Fibroblast of lung (primary cell): ENCODE data around the gene ADAD2. TPM values are rescaled to one million over a fixed set of nuclear protein-coding genes. Genes with fewer than 3 reads are reported as not detected.

Experiments
- DNase-seq, 2 donors: peaks; one replicate each; pipeline versions ENCODE4 v3.0.0 to v3.0.0-alpha.2; 2010; ENCODE audit warnings: low read depth in 2 of 2
- H2AFZ ChIP-seq: 2 replicates; pipeline ENCODE4 v1.5.1; 2012; ENCODE audit warnings: low read length, control low read depth, inconsistent platforms
- H3K27ac ChIP-seq: 2 replicates; pipeline ENCODE4 v1.5.1; 2011; ENCODE audit warnings: low read length, control low read depth; ENCODE audit not compliant: insufficient read depth
- H3K27me3 ChIP-seq: 2 replicates; pipeline ENCODE4 v1.5.1; 2011; ENCODE audit warnings: mild to moderate bottlenecking, low read length; ENCODE audit not compliant: control insufficient read depth, insufficient read depth
- H3K36me3 ChIP-seq: 2 replicates; pipeline ENCODE4 v1.5.1; 2011; ENCODE audit warnings: low read length; ENCODE audit not compliant: control insufficient read depth, insufficient read depth
- H3K4me1 ChIP-seq: 2 replicates; pipeline ENCODE4 v1.5.1; 2011; ENCODE audit warnings: low read length; ENCODE audit not compliant: control insufficient read depth, insufficient read depth; ENCODE audit errors: extremely low read depth
- H3K4me2 ChIP-seq: 2 replicates; pipeline ENCODE4 v1.5.1; 2011; ENCODE audit warnings: low read length, control low read depth; ENCODE audit not compliant: insufficient read depth; ENCODE audit errors: extremely low read depth
- H3K4me3 ChIP-seq, 4 experiments: fragments of 200-600 bp in 1 of 4; sonication (generic) in 1 of 4; replicated peaks in 1 of 4; 2 replicates each; pipeline ENCODE4 v1.5.1; 2011 to 2016; ENCODE audit warnings: low read length in 4 of 4, low read depth in 3 of 4, mild to moderate bottlenecking in 3 of 4, control low read depth in 2 of 4, inconsistent platforms in 1 of 4, mixed read lengths in 1 of 4; ENCODE audit not compliant: insufficient read depth in 1 of 4; ENCODE audit errors: control extremely low read depth in 1 of 4
- H3K79me2 ChIP-seq: 2 replicates; pipeline ENCODE4 v1.5.1; 2012; ENCODE audit warnings: mild to moderate bottlenecking, low read length, inconsistent platforms; ENCODE audit not compliant: control insufficient read depth, insufficient read depth
- H3K9ac ChIP-seq: 2 replicates; pipeline ENCODE4 v1.5.1; 2011; ENCODE audit warnings: mild to moderate bottlenecking, low read length, control low read depth; ENCODE audit not compliant: insufficient read depth
- H3K9me3 ChIP-seq: 2 replicates; pipeline ENCODE4 v1.5.1; 2012; ENCODE audit warnings: low read depth, low read length; ENCODE audit not compliant: control insufficient read depth, insufficient read depth
- H4K20me1 ChIP-seq: 2 replicates; pipeline ENCODE4 v1.5.1; 2011; ENCODE audit warnings: low read length; ENCODE audit not compliant: control insufficient read depth, insufficient read depth; ENCODE audit errors: extremely low read depth
- CTCF ChIP-seq, 2 donors: IDR thresholded peaks in 1 of 2; conservative IDR thresholded peaks in 1 of 2; 1 replicate in 1 of 2; 2 replicates in 1 of 2; pipeline ENCODE4 v1.5.1; 2011 to 2012; ENCODE audit warnings: low read length in 2 of 2, control low read depth in 1 of 2, inconsistent platforms in 1 of 2, low read depth in 1 of 2, mild to moderate bottlenecking in 1 of 2
- EZH2 ChIP-seq: IDR thresholded peaks from 2 replicates; pipeline ENCODE4 v1.5.1; 2012; ENCODE audit warnings: low read length, control low read depth, mild to moderate bottlenecking; ENCODE audit errors: missing control alignments
- polyA minus RNA-seq: library from RNA; depleted of rRNA, polyadenylated mRNA; stranded (reverse); fragments of >200 nt; gene quantifications from 2 replicates; pipeline ENCODE4 v1.2.3, GENCODE V29; 2011; ENCODE audit warnings: low replicate concordance
- polyA plus RNA-seq, 2 donors: library from polyadenylated mRNA; depleted of rRNA in 1 of 2; stranded (reverse) in 1 of 2; unstranded in 1 of 2; fragments of >200 nt; gene quantifications; 2 replicates each; pipeline ENCODE4 v1.2.1, GENCODE V29; 2011 to 2012; ENCODE audit warnings: missing spikeins in 1 of 2
- total RNA-seq: library from RNA; depleted of rRNA; stranded (reverse); fragments of >200 nt; gene quantifications from 2 replicates; pipeline ENCODE4 v1.2.1, GENCODE V29; 2014

Gene ADAD2
- total RNA-seq, result not detected in 2 replicates
- not detected in 2 replicates for polyA plus RNA-seq
- not detected in 2 replicates for polyA plus RNA-seq (2012)
- not detected in 2 replicates for polyA minus RNA-seq

- Histone ChIP-seq H3K9me3 (no peaks in the 10 kb centered on the region), H3K4me3 (no peak within 1 kb of the TSS), H3K4me2 (no peak within 1 kb of the TSS), H3K9ac (no peak within 1 kb of the TSS), H3K4me1 (no peaks in the 10 kb centered on the region), H3K79me2 (peaks cover 10% of the 10 kb centered on the region), H4K20me1 (no peaks in the 10 kb centered on the region), H2AFZ (no peak within 1 kb of the TSS), H3K27ac (no peak within 1 kb of the TSS), H3K27me3 (peaks cover 4% of the 10 kb centered on the region), H3K36me3 (no peaks in the 10 kb centered on the region)
- TF ChIP-seq CTCF (conservative IDR thresholded peaks at IDR 0.05 in 1 of 2, IDR thresholded peaks at IDR 0.05 in 1 of 2; ENCODE audit: low read depth in 1 of 2, low read length in 2 of 2), result no peak
- TF ChIP-seq EZH2, result no peak
- no peak for DNase-seq
Measured at GRCh38 chr16:84190731-84191388, at the start of gene ADAD2. Gene ADAD2 (plus strand): TSS chr16:84191157. CDS start chr16:84191231, 74 bp downstream.

- Histone ChIP-seq H3K9me3 (no peaks in the 10 kb centered on the region), H2AFZ (no peak overlapping the region), H4K20me1 (no peaks in the 10 kb centered on the region), H3K79me2 (peaks cover 14% of the 10 kb centered on the region), H3K9ac (no peak overlapping the region), H3K36me3 (no peaks in the 10 kb centered on the region), H3K27ac (no peak overlapping the region), H3K4me2 (no peak overlapping the region), H3K4me1 (peaks cover 2% of the 10 kb centered on the region), H3K27me3 (no peaks in the 10 kb centered on the region), H3K4me3 (no peak overlapping the region)
- TF ChIP-seq CTCF (conservative IDR thresholded peaks at IDR 0.05 in 1 of 2, IDR thresholded peaks at IDR 0.05 in 1 of 2; ENCODE audit: low read depth in 1 of 2, low read length in 2 of 2), result no peak
- TF ChIP-seq EZH2, result no peak
- no peak for DNase-seq
Measured at GRCh38 chr16:84143081-84143480, 47.9 kb upstream of the ADAD2 start.

- H3K4me1 ChIP-seq, result peaks cover 2% of the 10 kb centered on the region
- DNase-seq, result peak in 1 of 2 donors; percentile 10
- H3K79me2 ChIP-seq, result peaks cover 14% of the 10 kb centered on the region
- H3K4me3 ChIP-seq, result peak overlapping the region; percentile 71 to 87 (median 78)
- no peak overlapping the region for H2AFZ ChIP-seq
- H3K27me3 ChIP-seq, result no peaks in the 10 kb centered on the region
- no peaks in the 10 kb centered on the region for H3K9me3 ChIP-seq
- H3K27ac ChIP-seq, result no peak overlapping the region
- no peaks in the 10 kb centered on the region for H3K36me3 ChIP-seq
- H4K20me1 ChIP-seq, result no peaks in the 10 kb centered on the region
- TF ChIP-seq CTCF (conservative IDR thresholded peaks at IDR 0.05 in 1 of 2, IDR thresholded peaks at IDR 0.05 in 1 of 2; ENCODE audit: low read depth in 1 of 2, low read length in 2 of 2), result no peak
- no peak for TF ChIP-seq EZH2
- H3K9ac ChIP-seq, result peak overlapping the region; percentile 52
- peak overlapping the region; percentile 86 for H3K4me2 ChIP-seq
Measured at GRCh38 chr16:84143784-84144199, 47.2 kb upstream of the ADAD2 start.
